NCI-H1092 (cell line): ENCODE measurements around the gene DDX24.

Experiments used
- DNase-seq: peaks from one replicate; lab custom pipeline; 2025; lab: John Stamatoyannopoulos, UW

The DDX24 gene

GRCh38 chr14:94010625-94011024 is 70.4 kb downstream of the DDX24 start:
- no peak for DNase-seq

GRCh38 chr14:94009767-94010166 is 71.2 kb downstream of the DDX24 start:
- DNase-seq, result no peak

- no peak for DNase-seq
Measured at GRCh38 chr14:94008234-94008633, 72.8 kb downstream of the DDX24 start.

DNA sequence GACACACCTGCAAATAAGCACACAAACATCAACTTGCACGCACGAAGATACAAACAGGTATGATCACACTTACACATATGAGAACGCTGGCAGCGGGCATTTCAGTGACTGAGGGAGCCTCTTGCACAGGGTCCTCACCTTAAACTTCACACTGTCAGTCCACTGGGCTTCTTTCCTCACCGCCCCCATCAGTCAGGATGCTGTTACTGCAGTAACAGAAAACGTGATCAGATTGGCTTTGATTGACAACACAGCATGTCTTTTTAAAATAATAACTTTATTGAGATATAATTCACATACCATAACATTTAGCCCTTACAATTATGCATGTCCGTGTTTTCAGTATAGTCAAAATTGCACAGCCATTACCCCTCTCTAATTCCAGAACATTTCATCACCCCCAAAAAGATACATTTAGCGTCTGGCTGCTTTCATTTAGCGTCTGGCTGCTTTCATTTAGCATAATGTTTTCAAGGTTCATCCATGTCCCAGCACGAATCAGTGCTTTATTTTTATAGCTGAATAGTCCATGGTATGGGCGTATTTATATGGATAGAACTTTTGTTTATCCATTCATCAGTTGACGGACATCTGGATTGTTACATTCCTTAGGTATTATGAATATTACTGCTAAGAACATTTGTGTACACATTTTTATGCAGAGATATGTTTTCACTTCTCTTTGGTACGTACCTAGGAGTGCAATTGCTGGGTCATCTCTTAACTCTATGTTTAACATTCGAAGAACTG is 75.5 kb downstream of the DDX24 start:
- DNase-seq, result no peak

GRCh38 chr14:94004015-94004414 is 77.0 kb downstream of the DDX24 start:
- no peak for DNase-seq

DNA sequence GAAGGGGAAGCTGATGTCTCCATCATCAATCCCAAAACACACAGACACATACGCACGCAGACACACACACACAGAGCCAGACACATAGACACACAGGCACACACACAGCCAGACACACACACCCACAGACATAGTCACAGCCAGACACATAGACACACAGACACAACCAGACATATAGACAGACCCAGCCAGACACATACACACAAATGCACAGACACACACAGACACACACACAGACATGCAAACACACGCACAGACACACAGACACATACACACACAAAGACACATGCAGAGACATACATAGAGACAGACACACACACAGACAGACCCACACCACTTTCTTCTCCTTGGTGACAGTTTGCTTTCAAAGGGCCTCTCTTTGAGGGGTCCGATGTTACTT is 77.6 kb downstream of the DDX24 start:
- DNase-seq, result no peak

GRCh38 chr14:94001501-94002396 is 79.3 kb downstream of the DDX24 start:
- DNase-seq, result peak; percentile 47

DNA sequence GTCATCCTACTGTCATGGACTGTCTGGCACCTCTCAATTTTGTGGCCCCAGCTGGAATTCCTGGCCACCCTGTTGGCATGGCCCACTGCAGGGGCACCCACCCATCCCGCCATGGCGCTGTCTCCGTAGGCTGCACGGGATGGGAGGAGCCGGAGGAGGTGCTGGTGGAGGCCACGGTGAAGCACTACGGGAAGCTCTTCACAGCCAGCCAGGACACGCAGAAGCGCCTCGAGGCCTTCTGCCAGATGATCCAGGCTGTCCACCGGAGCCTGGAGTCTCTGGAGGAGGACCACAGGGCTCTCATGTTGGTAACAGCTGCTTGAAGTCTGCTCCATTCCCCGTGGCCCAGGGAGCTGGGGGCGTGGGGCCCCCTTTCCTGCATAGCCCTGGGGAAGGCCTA is 80.0 kb downstream of the DDX24 start:
- DNase-seq, result no peak

DNA sequence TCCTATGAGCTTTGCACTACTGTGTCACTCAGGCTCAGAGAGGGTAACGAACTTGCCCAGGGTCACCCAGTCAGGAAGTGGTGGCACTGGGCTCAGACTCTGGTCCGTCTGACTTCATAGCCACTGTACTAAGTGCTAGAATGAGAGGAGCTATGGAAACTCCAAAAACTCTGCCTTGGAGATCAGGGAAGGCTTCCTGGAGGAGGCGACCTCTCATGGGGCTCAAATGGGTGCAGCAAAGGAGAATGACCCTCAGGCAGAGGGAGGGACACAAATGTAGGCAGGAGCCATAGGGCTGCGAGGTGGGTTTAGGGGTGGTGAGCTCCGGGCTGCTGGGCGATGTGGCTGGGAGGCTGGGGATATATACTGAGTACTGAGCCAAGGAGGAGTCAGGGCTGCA is 80.7 kb downstream of the DDX24 start:
- no peak for DNase-seq

GRCh38 chr14:93999573-93999972 is 81.4 kb downstream of the DDX24 start:
- no peak for DNase-seq

- no peak for DNase-seq
Measured at GRCh38 chr14:93998871-93999403, 82.1 kb downstream of the DDX24 start.
